ES-I3 (cell line): Measurements from ENCODE around the gene ZC3H6.
A peak's percentile ranks its signal among the peaks of the same experiment; 100 is the strongest.

Source experiments
- H3K36me3 ChIP-seq: 2 replicates; pipeline ENCODE4 v1.6.1; 2013; ENCODE audit warnings: mild to moderate bottlenecking, low read length, control low read depth, moderate library complexity; ENCODE audit not compliant: insufficient read depth
- H3K4me1 ChIP-seq: 2 replicates; pipeline ENCODE4 v1.6.1; 2013; ENCODE audit warnings: mild to moderate bottlenecking, control low read depth, low read length; ENCODE audit not compliant: insufficient read depth
- H3K9ac ChIP-seq: 2 replicates; pipeline ENCODE4 v1.6.1; 2013; ENCODE audit warnings: low read depth, mild to moderate bottlenecking, low read length, moderate library complexity
- H3K9me3 ChIP-seq: 2 replicates; pipeline ENCODE4 v1.6.1; 2013; ENCODE audit warnings: mild to moderate bottlenecking, low read length, moderate library complexity; ENCODE audit not compliant: control insufficient read depth, insufficient read depth

Gene ZC3H6

GRCh38 chr2:112275311-112275886, at the start of gene ZC3H6:
Gene ZC3H6, plus strand, starts transcription at chr2:112275597. Its CDS starts 398 bp downstream, at chr2:112275995.
- no peaks in the 10 kb centered on the region for H3K9me3 ChIP-seq
- H3K36me3 ChIP-seq = no peaks in the 10 kb centered on the region
- peak within 1 kb of the TSS; percentile 98 for H3K9ac ChIP-seq
- H3K4me1 ChIP-seq = peaks cover 22% of the 10 kb centered on the region; the same call in 1 of the 2 replicates

GRCh38 chr2:112229348-112229747, 46.0 kb upstream of the ZC3H6 start:
- no peaks in the 10 kb centered on the region for H3K4me1 ChIP-seq
- H3K9me3 ChIP-seq = no peaks in the 10 kb centered on the region
- no peak overlapping the region for H3K9ac ChIP-seq
- no peaks in the 10 kb centered on the region for H3K36me3 ChIP-seq

GRCh38 chr2:112230371-112230770, 45.0 kb upstream of the ZC3H6 start:
- no peaks in the 10 kb centered on the region for H3K36me3 ChIP-seq

GRCh38 chr2:112239862-112240261, 35.5 kb upstream of the ZC3H6 start:
- Histone ChIP-seq H3K9ac (no peak overlapping the region), H3K4me1 (no peaks in the 10 kb centered on the region), H3K9me3 (no peaks in the 10 kb centered on the region), H3K36me3 (no peaks in the 10 kb centered on the region)

More at GRCh38 chr2:112230371-112230770, 45.0 kb upstream of the ZC3H6 start:
- no peak overlapping the region for H3K9ac ChIP-seq
- no peaks in the 10 kb centered on the region for H3K4me1 ChIP-seq
- H3K9me3 ChIP-seq = no peaks in the 10 kb centered on the region

GRCh38 chr2:112242384-112242783, 33.0 kb upstream of the ZC3H6 start:
- Histone ChIP-seq H3K9ac (no peak overlapping the region), H3K36me3 (no peaks in the 10 kb centered on the region), H3K4me1 (no peaks in the 10 kb centered on the region), H3K9me3 (no peaks in the 10 kb centered on the region; the same call in 1 of the 2 replicates)

- H3K9me3 ChIP-seq = no peaks in the 10 kb centered on the region; the same call in 1 of the 2 replicates
- no peaks in the 10 kb centered on the region for H3K4me1 ChIP-seq
- H3K9ac ChIP-seq = no peak overlapping the region
- no peaks in the 10 kb centered on the region; the same call in 1 of the 2 replicates for H3K36me3 ChIP-seq
Measured at GRCh38 chr2:112243233-112243632, 32.2 kb upstream of the ZC3H6 start.

- no peaks in the 10 kb centered on the region; the same call in 1 of the 2 replicates for H3K36me3 ChIP-seq
- H3K9ac ChIP-seq = no peak overlapping the region
- no peaks in the 10 kb centered on the region for H3K4me1 ChIP-seq
- no peaks in the 10 kb centered on the region; the same call in 1 of the 2 replicates for H3K9me3 ChIP-seq
Measured at GRCh38 chr2:112244854-112245253, 30.5 kb upstream of the ZC3H6 start.

- H3K4me1 ChIP-seq = no peaks in the 10 kb centered on the region
- no peaks in the 10 kb centered on the region; the same call in 1 of the 2 replicates for H3K9me3 ChIP-seq
- no peak overlapping the region for H3K9ac ChIP-seq
- no peaks in the 10 kb centered on the region; the same call in 1 of the 2 replicates for H3K36me3 ChIP-seq
Measured at GRCh38 chr2:112251271-112251670, 24.1 kb upstream of the ZC3H6 start.

- no peaks in the 10 kb centered on the region for H3K36me3 ChIP-seq
- no peaks in the 10 kb centered on the region for H3K4me1 ChIP-seq
- no peaks in the 10 kb centered on the region for H3K9me3 ChIP-seq
- H3K9ac ChIP-seq = no peak overlapping the region
Measured at GRCh38 chr2:112253261-112253815, 22.1 kb upstream of the ZC3H6 start.

GRCh38 chr2:112254466-112255240, 20.7 kb upstream of the ZC3H6 start, which contains the start of gene ZC3H8:
Gene ZC3H8, minus strand, starts transcription at chr2:112255042. Its CDS starts 61 bp downstream, at chr2:112254981.
- no peaks in the 10 kb centered on the region for H3K36me3 ChIP-seq
- no peaks in the 10 kb centered on the region for H3K4me1 ChIP-seq
- no peaks in the 10 kb centered on the region for H3K9me3 ChIP-seq
- H3K9ac ChIP-seq = peak within 1 kb of the TSS; percentile 94

GRCh38 chr2:112255875-112256274, 19.5 kb upstream of the ZC3H6 start:
- H3K9ac ChIP-seq = no peak overlapping the region
- H3K36me3 ChIP-seq = no peaks in the 10 kb centered on the region
- no peaks in the 10 kb centered on the region for H3K9me3 ChIP-seq
- H3K4me1 ChIP-seq = peaks cover 8% of the 10 kb centered on the region

GRCh38 chr2:112256654-112257053, 18.7 kb upstream of the ZC3H6 start:
- H3K4me1 ChIP-seq = peaks cover 8% of the 10 kb centered on the region
- H3K36me3 ChIP-seq = no peaks in the 10 kb centered on the region
- H3K9ac ChIP-seq = no peak overlapping the region
- no peaks in the 10 kb centered on the region for H3K9me3 ChIP-seq

- Histone ChIP-seq H3K9me3 (peaks cover 4% of the 10 kb centered on the region; the same call in 1 of the 2 replicates), H3K36me3 (no peaks in the 10 kb centered on the region), H3K9ac (no peak overlapping the region), H3K4me1 (peaks cover 8% of the 10 kb centered on the region)
Measured at GRCh38 chr2:112257575-112257974, 17.8 kb upstream of the ZC3H6 start.

- H3K9ac ChIP-seq = no peak overlapping the region
- H3K9me3 ChIP-seq = peaks cover 4% of the 10 kb centered on the region; the same call in 1 of the 2 replicates
- H3K4me1 ChIP-seq = peaks cover 8% of the 10 kb centered on the region
- H3K36me3 ChIP-seq = no peaks in the 10 kb centered on the region
Measured at GRCh38 chr2:112259509-112260294, 15.7 kb upstream of the ZC3H6 start.
